GM18498 (cell line): ENCODE measurements around the gene HCN3.
"Not testable (repeated sequence)": the region's sequence is repeated elsewhere in the genome, so short reads cannot be mapped to it uniquely, and the experiment has no call there.

ENCODE experiments used
- ATAC-seq: cut with Tn5 transposase; IDR thresholded peaks from one replicate; pipeline ENCODE4 v1.9.1; 2021; ENCODE audit warnings: mild to moderate bottlenecking, moderate library complexity; ENCODE audit not compliant: unreplicated experiment

HCN3 gene

DNA sequence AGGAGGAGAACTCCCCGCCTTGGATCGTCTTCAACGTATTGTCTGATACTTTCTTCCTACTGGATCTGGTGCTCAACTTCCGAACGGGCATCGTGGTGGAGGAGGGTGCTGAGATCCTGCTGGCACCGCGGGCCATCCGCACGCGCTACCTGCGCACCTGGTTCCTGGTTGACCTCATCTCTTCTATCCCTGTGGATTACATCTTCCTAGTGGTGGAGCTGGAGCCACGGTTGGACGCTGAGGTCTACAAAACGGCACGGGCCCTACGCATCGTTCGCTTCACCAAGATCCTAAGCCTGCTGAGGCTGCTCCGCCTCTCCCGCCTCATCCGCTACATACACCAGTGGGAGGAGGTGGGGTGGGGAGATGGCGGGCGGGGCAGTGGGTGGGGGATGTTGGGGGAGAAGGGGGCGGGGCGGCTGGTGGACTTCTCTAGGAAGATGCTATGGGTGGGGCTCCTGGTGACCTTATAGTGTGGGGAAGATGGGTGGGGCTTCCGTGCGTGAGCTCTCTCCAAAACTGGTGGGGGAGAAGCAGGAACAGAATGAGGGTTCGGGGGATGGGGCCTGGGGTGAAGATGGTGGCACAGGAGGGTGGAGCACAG lies 5.3 kb downstream of the HCN3 start:
- no peak for ATAC-seq

DNA sequence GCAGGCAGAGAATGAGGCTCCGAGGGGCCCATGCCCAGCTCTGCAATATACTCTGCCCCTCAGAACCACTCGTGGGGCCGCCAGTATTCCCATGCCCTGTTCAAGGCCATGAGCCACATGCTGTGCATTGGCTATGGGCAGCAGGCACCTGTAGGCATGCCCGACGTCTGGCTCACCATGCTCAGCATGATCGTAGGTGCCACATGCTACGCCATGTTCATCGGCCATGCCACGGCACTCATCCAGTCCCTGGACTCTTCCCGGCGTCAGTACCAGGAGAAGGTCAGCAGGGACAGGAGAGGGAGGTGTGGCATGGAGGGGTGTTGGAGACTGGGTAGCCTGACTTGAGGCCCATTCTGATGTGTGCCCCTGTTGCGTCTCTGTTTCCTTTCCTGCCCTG lies 7.2 kb downstream of the HCN3 start:
- no peak for ATAC-seq

DNA sequence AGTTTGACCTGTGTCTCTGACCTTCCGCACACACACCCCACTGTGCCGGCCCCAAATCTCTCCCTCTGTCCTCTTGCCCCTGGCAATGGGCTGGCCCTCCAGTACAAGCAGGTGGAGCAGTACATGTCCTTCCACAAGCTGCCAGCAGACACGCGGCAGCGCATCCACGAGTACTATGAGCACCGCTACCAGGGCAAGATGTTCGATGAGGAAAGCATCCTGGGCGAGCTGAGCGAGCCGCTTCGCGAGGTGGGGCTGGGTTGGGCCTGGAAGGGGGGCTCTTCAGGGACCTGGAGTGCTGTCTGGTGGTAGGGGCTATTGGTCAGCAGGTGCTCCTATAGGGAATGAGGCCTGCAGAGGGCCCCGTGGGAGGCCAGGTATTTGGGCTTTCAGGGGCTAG lies 7.8 kb downstream of the HCN3 start:
- no peak for ATAC-seq

DNA sequence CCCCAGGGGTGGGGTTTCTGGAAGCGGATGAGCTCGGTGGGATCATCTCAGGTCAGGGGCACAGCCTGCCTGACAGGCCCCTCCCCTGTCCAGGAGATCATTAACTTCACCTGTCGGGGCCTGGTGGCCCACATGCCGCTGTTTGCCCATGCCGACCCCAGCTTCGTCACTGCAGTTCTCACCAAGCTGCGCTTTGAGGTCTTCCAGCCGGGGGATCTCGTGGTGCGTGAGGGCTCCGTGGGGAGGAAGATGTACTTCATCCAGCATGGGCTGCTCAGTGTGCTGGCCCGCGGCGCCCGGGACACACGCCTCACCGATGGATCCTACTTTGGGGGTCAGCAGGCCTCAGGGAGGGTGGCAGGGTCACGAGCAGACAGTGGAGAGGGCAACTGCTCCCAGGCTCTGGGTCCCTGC lies 8.4 kb downstream of the HCN3 start:
- ATAC-seq: no peak

DNA sequence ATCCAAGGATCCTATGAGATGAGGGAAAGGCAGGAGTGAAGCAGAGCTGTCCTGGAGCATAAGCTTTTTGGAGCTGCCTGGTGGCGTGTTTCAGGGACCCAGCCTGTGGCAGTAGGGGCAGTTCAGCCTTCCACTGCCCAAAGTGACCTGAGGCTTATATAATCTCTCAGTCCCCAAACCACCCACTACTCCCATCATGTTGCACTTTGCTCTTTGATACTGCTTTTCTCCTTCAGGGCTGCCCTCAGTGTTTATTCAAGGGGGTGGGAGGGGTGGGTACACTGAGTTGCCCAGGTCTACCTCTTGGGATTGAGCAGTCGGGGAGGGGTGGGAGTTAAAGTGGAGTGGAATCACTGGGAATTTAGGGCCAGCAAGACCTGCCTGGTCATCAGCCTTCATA lies 9.3 kb downstream of the HCN3 start:
- no peak for ATAC-seq

DNA sequence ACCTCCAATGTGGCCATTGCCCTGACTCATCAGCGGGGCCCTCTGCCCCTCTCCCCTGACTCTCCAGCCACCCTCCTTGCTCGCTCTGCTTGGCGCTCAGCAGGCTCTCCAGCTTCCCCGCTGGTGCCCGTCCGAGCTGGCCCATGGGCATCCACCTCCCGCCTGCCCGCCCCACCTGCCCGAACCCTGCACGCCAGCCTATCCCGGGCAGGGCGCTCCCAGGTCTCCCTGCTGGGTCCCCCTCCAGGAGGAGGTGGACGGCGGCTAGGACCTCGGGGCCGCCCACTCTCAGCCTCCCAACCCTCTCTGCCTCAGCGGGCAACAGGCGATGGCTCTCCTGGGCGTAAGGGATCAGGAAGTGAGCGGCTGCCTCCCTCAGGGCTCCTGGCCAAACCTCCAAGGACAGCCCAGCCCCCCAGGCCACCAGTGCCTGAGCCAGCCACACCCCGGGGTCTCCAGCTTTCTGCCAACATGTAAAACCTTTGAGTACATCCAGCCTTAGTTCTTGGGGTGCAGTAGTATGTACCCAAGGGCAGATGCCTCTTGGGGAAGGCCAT lies 10.8 kb downstream of the HCN3 start:
- no peak for ATAC-seq

DNA sequence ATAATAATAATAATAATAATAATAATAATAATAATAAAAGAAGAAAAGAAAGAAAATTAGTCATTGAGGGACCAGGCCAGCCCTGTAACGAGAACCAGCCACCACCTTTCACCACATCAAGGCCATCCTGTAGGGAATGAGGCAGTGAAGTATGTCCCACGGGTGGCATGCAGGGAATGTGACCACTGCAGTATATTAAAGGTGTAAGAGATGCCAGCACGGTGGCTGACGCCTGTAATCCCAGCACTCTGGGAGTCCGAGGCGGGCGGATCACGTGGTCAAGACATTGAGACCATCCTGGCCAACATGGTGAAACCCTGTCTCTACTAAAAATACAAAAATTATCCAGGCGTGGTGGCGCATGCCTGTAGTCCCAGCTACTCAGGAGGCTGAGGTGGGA lies 13.7 kb downstream of the HCN3 start:
- not testable (repeated sequence) for ATAC-seq

DNA sequence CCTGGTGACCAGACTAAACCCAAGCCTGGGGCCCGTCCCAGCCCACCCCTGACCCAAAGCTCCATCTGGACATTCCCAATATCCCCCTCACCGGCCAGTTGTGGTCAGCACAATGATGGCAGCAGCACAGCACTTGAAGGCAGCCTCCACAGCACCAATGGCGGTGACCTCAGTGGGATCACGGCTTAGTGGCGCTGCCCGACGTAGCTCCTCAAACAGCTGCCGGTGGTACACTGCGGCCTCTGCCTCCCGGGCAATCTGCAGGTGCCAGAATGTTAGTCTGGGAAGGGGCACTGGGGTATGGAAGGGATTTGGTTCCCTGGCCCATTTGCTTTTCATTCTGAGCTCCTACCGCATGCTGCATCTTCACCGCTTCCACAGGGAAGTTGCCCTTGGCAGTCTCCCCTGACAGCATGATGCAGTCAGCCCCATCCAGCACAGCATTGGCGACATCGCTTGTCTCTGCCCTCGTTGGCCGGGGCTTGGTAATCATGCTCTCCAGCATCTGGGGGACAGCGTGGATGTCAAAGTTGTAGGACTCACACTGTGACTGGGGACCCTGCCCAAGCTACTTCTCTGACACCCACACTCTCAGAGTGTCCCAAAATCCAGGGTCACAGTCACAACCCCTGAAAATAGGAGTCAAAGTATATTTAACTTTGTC lies 16.0 kb downstream of the HCN3 start:
- ATAC-seq: no peak

DNA sequence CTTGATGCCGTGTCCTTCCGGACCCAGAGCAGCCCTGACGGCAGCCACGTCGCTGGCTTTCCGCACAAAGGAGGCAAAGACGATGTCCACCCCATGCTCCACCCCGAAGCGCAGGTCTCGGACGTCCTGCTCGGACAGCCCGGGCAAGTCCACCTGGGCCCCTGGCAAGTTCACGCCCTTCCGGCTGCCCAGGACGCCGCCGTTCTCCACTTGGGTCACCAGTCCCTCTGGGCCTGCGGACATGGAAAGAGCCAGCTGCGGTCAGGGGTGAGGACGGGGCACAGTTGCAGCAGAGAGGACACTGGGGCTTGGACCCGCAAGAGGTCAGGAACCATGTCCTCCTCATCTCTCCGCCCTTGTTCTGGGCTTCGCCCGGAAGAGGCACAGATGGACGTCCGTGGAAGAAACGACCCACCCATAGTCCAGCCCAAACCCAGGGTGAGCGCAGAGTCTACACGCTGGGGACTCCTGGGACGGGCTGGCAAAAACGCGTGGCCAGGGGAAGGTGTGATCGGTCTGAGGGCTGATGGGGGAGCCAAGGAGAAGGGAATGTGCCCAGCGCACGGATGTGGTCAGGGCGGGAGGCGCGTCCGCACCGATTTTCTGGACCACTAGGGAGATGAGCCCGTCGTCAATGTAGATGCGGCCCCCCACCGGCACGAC lies 17.4 kb downstream of the HCN3 start:
- no peak for ATAC-seq

DNA sequence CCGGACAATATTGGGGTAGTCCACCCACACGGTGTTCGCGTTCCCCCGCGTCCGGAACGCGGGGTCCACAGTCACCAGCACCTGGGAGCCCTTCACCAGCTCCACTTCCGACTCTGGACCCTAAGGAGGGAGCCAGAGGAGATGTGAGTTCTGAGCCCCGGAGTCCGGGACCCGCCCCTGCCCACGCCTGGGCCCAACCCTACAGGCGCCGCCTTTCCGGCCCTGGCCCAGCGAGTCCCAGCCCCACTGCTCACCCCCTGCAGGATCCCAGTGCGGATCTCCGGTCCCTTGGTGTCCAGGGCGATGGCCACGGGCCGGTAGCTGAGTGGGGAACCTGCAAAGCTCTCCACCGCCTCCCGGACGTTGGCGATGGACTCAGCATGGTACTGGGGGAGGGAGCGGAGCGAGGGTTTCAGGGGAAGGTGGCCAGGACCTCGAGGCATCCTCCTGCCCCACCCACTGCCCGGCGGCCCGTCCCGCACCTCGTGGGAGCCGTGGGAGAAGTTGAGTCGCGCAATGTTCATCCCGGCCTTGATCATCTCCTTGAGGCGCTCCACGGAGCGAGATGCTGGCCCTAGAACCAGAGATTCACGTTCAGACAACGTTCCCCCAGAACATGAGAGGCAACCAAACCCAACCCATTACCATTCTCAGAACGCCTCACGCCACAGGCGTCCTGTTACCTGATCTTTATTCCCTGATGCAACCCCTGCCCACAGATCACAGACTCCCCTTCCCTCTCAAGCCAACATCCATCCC lies 18.1 kb downstream of the HCN3 start:
- no peak for ATAC-seq

DNA sequence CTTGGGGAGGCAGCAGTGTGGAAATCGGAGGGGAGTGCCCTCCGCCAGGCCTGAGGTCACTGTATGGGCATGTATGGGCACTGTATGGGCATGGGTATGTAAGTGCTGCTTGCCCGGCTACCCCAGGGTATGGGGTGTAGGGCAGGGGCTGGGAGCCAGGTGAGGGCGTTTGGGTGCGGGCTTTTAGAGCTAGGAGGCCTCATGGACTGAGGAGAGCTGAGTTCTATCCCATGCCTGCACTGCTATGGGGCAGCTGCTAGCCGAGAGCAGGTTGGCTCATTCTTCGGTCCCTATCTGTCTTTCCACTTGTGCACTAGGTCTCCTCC lies 18.6 kb downstream of the HCN3 start:
- ATAC-seq: no peak

DNA sequence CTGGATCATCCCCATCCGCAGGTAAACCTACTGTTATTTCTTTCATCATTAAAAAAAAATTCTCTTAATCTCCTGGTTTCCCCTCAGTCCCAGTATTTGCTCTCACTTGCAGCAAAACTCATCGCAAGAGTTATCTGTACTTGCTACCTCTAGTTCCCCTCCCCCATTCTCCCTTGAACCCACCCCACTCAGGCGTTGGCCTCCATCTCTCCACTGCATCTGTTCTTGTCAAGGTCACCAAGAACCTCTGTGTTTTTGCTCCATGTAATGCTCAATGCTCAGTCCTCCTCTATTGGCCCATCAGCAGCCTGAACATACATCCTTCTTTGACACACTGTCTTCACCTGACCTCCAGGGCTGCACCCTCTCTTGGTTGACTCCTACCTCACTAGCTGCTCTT lies 19.4 kb downstream of the HCN3 start:
- ATAC-seq: no peak

DNA sequence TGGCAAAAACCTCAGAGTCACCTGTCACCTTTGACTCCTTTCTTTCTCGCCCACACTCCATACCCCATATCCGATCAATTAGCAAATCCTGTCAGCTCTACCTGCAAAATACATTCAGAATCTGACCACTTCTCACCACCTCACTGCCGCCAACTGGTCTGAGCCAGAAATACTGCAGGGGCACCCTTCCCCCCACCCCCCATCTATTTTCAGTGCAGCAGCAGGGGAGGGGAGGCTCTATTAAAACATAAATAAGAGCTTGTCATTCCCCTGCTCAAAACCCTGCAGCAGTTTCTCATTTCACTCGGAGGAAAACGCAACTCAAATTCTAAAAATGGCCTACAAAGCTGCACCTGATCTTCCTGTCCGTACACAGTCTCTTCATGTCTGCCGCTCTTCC lies 20.1 kb downstream of the HCN3 start:
- no peak for ATAC-seq

DNA sequence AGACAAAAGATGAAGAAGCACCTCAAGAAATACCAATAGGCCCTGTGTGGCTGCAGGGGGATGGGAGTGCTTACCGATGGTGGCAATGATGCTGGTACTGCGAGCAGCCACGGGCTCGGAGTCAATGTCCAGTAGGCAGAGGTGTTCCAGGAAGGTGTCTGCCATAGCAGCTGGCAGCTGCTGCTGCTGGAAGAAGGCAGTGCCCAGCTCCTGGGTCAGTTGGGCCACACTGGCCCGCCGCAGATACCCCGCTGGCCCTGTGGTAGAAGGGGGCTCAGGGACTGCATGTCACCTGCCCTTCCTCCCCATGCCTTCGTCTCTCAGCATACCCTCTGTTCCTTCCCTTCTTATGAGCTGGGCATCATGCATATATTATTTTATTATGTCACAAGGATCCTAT lies 22.8 kb downstream of the HCN3 start:
- ATAC-seq: no peak

DNA sequence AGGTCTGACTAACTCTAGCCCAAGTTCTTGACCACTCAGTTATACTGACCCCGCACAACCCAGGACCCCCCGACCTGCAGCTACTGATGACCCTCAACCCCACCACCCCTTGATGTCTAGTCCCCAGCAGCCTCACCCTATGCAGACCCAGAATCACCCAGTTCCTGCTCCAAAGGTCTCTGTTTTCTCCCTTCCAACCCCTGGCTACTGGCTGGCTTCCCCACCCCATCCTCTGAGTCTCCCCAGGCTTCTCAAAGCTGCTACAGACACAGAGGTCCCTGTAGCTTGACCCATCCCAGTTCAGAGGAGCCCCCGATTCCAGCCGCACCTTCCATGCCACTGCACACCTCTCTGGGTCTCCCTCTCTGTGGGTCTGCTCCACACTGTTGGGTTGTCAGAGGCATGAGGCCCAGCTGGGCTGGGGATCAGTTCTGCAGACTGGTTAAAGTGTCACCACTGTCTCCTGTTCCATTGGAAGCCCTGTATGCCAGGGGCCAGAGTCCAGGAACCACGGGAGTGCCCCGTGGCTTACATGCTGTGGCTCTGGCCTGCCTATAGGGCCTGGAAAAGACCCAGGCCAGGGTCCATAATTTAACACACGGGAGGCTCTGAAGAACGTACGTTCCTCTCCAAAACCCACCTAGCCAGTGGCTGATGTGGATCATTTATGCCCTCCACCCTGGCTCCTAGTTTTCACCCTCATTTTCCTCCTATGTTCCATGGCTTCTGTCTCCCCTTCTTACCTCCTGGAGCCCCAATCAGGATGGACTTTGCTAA lies 23.5 kb downstream of the HCN3 start:
- ATAC-seq: no peak

DNA sequence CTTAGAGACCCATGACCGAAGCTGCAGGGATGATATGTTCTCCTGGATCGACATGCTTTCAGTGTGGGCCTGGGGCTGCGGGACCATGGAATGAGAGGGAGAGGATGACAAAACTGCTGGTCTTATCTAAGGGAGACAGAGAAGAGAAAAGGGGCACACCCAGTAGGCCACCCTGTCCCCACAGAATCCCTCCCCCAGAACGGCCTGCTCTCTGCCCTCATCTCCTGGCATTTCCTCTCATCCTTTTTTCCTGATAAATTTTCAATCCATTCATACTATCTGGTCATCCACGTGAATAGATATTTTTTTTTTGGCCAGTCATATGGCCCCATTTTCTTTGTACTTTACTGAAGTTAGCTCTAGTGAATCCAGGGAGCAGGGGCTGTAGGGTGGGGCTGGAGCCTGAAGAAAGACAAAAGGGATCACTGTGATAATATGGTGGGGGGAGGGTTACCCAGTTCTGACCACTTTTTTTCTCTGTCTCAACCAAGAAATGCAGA lies 24.1 kb downstream of the HCN3 start, which contains the start of gene PKLR:
PKLR (minus strand) TSS at position 97 of the 500 bp plus-strand sequence; CDS start at position 54, 43 bp downstream.
- no peak for ATAC-seq

DNA sequence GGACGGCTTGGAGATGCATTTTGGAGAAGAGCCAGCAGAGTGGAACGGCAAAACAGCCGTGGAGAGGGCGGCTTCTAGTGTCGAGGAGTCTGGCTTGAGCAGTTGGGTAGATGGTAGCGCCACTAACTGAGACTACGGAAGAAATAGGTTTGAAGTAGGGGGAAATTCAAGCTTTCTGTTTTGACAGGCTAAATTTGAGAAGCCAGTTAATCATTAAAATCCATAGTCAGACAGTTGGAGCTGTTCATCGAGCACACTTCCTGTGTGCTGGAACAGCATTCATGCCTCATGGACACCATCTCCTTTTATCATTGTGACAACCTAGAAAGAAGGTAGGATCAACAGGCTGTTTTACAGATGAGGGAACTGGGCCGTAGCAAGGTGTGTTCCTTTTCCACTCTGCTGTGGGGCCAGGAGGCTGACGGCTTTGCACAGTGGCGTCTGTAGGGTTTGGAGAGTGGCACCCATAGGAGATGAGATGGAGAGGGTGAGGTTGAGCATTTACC lies 27.3 kb downstream of the HCN3 start:
- no peak for ATAC-seq

DNA sequence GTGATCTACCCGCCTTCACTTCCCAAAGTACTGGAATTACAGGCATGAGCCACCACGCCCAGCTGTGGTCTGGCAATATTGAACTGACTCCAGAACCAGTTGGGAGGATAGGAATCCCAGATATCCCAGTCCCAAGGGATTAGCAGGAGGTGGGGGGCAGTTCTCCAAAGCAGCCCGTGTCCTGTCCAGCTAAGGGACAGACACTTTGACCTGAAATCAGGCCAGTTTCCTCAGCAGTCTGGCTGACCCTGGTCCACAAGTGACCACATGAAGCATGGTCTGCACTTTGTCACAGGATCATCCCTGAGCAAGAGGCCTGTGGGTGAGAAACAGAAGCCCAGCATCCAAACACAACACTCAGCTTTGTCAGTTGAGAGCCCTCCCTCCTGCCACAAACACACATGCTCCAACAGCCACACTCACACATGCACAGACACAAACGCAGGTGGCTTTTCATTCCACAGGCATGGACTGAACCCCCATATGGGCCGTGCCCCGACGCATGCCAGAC lies 28.7 kb downstream of the HCN3 start:
- ATAC-seq: no peak

DNA sequence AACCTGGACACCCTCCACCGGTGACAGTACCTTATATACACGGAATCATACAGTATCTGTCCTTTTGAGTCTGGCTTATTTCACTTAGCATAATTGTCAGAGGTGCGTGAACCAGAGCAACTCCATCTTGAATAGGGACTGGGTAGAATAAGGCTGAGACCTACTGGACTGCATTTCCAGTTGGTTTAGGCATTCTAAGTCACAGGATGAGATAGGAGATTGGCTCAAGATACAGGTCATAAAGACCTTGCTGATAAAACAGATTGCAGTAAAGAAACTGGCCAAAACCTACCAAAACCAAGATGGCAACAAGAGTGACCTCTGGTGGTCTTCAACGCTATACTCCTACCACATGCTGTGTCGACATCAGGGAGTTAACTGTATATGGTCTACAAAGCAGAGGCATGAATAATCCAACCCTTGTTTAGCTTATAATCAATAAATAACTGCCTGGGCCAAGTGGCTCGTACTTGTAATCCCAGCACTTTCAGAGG lies 30.0 kb downstream of the HCN3 start:
- no peak for ATAC-seq
